B cell (primary cell): ENCODE measurements around the gene SPPL3. TPM values are rescaled to one million over a fixed set of nuclear protein-coding genes. Genes with fewer than 3 reads are reported as not detected.

Source experiments
- ATAC-seq: fragments of 200-7000 bp; cut with Tn5 transposase; one replicate; pipeline ENCODE4 v1.10.0; 2021; ENCODE audit warnings: low read depth, mild to moderate bottlenecking, moderate number of reproducible peaks, moderate library complexity
- CTCF ChIA-PET: fragments of 350-600 bp; sonication (Branson Sonifier 250); formaldehyde crosslinking; loops from one replicate; lab custom pipeline; 2021; ENCODE audit warnings: antibody characterized with exemption, inconsistent platforms; lab: Charles Lee
- POLR2A ChIA-PET: fragments of 350-600 bp; sonication (Branson Sonifier 250); formaldehyde crosslinking; loops from one replicate; lab custom pipeline; 2021; ENCODE audit warnings: antibody characterized with exemption; lab: Charles Lee
- DNase-seq: peaks from one replicate; pipeline ENCODE4 v3.0.0; 2013
- H2AFZ ChIP-seq: 2 replicates; pipeline ENCODE4 v1.6.1; 2012; ENCODE audit warnings: mild to moderate bottlenecking, low read depth, low read length; ENCODE audit not compliant: insufficient read depth, poor library complexity, severe bottlenecking
- H3K27ac ChIP-seq, 2 donors: 1 replicate in 1 of 2; 2 replicates in 1 of 2; pipeline ENCODE4 v1.5.1; 2012 to 2013; ENCODE audit warnings: low read length in 2 of 2, mild to moderate bottlenecking in 2 of 2, moderate library complexity in 1 of 2
- H3K27me3 ChIP-seq, 4 experiments: fragments of 200-600 bp in 1 of 4; sonication (generic) in 1 of 4; replicated peaks in 1 of 4; 1 replicate in 2 of 4; 2 replicates in 2 of 4; pipeline versions ENCODE4 v1.6.1 to v1.7.0; 2013 to 2016; ENCODE audit warnings: low read length in 3 of 4, mild to moderate bottlenecking in 2 of 4, mixed read lengths in 1 of 4, moderate library complexity in 1 of 4; ENCODE audit not compliant: insufficient read depth in 4 of 4, control insufficient read depth in 3 of 4; ENCODE audit errors: control extremely low read depth in 1 of 4
- H3K36me3 ChIP-seq, 2 experiments: replicated peaks in 1 of 2; 1 replicate in 1 of 2; 2 replicates in 1 of 2; pipeline versions ENCODE4 v1.6.1 to v1.7.1; 2013; ENCODE audit warnings: low read length in 1 of 2; ENCODE audit not compliant: insufficient read depth in 2 of 2, control insufficient read depth in 1 of 2; ENCODE audit errors: control extremely low read depth in 1 of 2, extremely low read depth in 1 of 2
- H3K4me1 ChIP-seq, 2 donors: fragments of 200-600 bp in 1 of 2; sonication (generic) in 1 of 2; 1 replicate in 1 of 2; 2 replicates in 1 of 2; pipeline versions ENCODE4 v1.5.1 to v1.6.1; 2013 to 2017; ENCODE audit warnings: low read length in 2 of 2; ENCODE audit not compliant: control insufficient read depth in 2 of 2, insufficient read depth in 2 of 2
- H3K4me2 ChIP-seq: replicated peaks from 2 replicates; pipeline ENCODE3; 2012; ENCODE audit warnings: mild to moderate bottlenecking, low read depth, low read length; ENCODE audit not compliant: poor library complexity, severe bottlenecking
- H3K4me3 ChIP-seq, 5 experiments: fragments of 200-600 bp in 1 of 5; sonication (generic) in 1 of 5; 1 replicate in 3 of 5; 2 replicates in 2 of 5; pipeline versions ENCODE4 v1.5.1 to v1.7.0; 2011 to 2016; ENCODE audit warnings: low read length in 4 of 5, mild to moderate bottlenecking in 4 of 5, low read depth in 2 of 5, control low read depth in 1 of 5, moderate library complexity in 1 of 5; ENCODE audit not compliant: insufficient read depth in 1 of 5; ENCODE audit errors: control extremely low read depth in 1 of 5, extremely low read depth in 1 of 5
- H3K79me2 ChIP-seq: fragments of 200-600 bp; sonication (generic); one replicate; pipeline ENCODE4 v1.6.0; 2016; ENCODE audit warnings: low read length; ENCODE audit not compliant: control insufficient read depth, insufficient read depth
- H3K9ac ChIP-seq: fragments of 200-600 bp; sonication (generic); 2 replicates; pipeline ENCODE4 v1.6.1; 2017; ENCODE audit warnings: mild to moderate bottlenecking, low read length, moderate library complexity
- H3K9me3 ChIP-seq, 3 donors: one replicate each; pipeline versions ENCODE4 v1.6.1 to v1.7.1; 2013; ENCODE audit warnings: low read length in 2 of 3; ENCODE audit not compliant: control insufficient read depth in 2 of 3, insufficient read depth in 1 of 3; ENCODE audit errors: control extremely low read depth in 1 of 3
- H4K20me1 ChIP-seq: 2 replicates; pipeline ENCODE4 v1.6.0; 2012; ENCODE audit warnings: mild to moderate bottlenecking, low read length; ENCODE audit not compliant: insufficient read depth, control insufficient read depth, poor library complexity, severe bottlenecking
- H3K27ac Mint-ChIP-seq: one replicate; pipeline ENCODE4 v1.8.0; 2021; ENCODE audit warnings: mixed read lengths
- H3K27me3 Mint-ChIP-seq: one replicate; pipeline ENCODE4 v1.8.0; 2021; ENCODE audit warnings: mixed read lengths
- H3K4me1 Mint-ChIP-seq: one replicate; pipeline ENCODE4 v1.8.0; 2021; ENCODE audit warnings: mixed read lengths
- H3K4me3 Mint-ChIP-seq: one replicate; pipeline ENCODE4 v1.8.0; 2021; ENCODE audit warnings: mixed read lengths
- H3K9me3 Mint-ChIP-seq: one replicate; pipeline ENCODE4 v1.8.0; 2022; ENCODE audit warnings: mixed read lengths; ENCODE audit not compliant: insufficient read depth
- EZH2 ChIP-seq: IDR thresholded peaks from 2 replicates; pipeline ENCODE4 v1.6.1; 2012; ENCODE audit warnings: borderline replicate concordance, low read depth, mild to moderate bottlenecking, moderate library complexity, low read length; ENCODE audit not compliant: insufficient read depth, poor library complexity, severe bottlenecking
- WGBS: methylation state at CpG from one replicate; pipeline ENCODE4 v1.1.5; 2013; ENCODE audit warnings: missing lambda C conversion rate; ENCODE audit not compliant: insufficient coverage; 5-methylcytosine and 5-hydroxymethylcytosine counted together
- intact Hi-C: fragments of 100-400 bp; cut with micrococcal nuclease; formaldehyde crosslinking; loops from one replicate; pipeline ENCODE4 v1.10.0; 2022
- polyA plus RNA-seq: library from polyadenylated mRNA; depleted of rRNA; stranded (reverse); fragments of >200 nt; gene quantifications from 2 replicates; pipeline ENCODE4 v1.2.3, GENCODE V29; 2012
- total RNA-seq, 2 donors: library from RNA; stranded (reverse); fragments of 120-200 nt in 1 of 2; gene quantifications; 1 replicate in 1 of 2; 2 replicates in 1 of 2; pipeline versions ENCODE4 v1.2.3 to v1.2.4, GENCODE V29; 2013 to 2022
- TF ChIP-seq, protein P1 (sequence below): fragments of 200-600 bp; IDR thresholded peaks from one replicate; pipeline ENCODE4 v1.8.0; 2022; ENCODE audit warnings: antibody characterized with exemption, mild to moderate bottlenecking

SPPL3 gene
- total and polyA plus RNA-seq, 2 donors (not counting 1 experiment from before 2014, with no cell fraction given) = 12.3 to 43.6 TPM

DNA sequence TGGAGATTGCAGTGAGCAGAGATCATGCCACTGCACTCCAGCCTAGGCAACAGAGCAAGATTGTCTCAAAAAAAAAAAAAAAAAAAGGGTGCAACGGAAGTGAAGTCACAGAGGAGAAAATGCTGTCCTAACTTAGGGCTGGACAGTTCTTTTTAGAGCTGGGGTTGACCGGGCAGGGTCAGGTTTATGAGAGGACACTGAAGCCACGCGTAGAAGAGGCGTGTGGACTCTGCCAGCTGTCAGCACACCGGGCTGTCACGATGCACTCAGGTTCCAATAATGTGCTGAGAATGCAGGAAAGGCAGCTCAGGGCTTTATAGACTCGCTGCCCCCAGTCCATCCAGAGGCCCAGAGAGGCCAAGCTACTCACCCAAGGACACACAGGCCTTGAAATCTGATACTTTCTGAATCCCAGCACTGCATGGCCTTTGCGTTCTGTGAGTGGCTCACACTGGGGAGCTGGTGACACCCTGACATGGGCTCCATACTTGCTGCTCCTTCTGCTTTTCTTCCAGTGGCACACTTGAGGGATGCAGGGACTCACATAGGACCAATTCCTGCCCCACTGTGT is 28.9 kb upstream of the SPPL3 start:
- H3K27me3 ChIP-seq = peaks cover 0 to 3% (median 1%) of the 10 kb centered on the region in 4 experiments
- H3K4me3 ChIP-seq = no peak overlapping the region
- 92% methylated on average over 8 of the region's 9 CpGs for WGBS
- TF ChIP-seq, protein P1, sequence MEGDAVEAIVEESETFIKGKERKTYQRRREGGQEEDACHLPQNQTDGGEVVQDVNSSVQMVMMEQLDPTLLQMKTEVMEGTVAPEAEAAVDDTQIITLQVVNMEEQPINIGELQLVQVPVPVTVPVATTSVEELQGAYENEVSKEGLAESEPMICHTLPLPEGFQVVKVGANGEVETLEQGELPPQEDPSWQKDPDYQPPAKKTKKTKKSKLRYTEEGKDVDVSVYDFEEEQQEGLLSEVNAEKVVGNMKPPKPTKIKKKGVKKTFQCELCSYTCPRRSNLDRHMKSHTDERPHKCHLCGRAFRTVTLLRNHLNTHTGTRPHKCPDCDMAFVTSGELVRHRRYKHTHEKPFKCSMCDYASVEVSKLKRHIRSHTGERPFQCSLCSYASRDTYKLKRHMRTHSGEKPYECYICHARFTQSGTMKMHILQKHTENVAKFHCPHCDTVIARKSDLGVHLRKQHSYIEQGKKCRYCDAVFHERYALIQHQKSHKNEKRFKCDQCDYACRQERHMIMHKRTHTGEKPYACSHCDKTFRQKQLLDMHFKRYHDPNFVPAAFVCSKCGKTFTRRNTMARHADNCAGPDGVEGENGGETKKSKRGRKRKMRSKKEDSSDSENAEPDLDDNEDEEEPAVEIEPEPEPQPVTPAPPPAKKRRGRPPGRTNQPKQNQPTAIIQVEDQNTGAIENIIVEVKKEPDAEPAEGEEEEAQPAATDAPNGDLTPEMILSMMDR = no peak
- no peak for TF ChIP-seq EZH2
- Mint-ChIP-seq H3K9me3 (no peaks in the 10 kb centered on the region), H3K27me3 (peaks cover 8% of the 10 kb centered on the region), H3K27ac (no peak overlapping the region), H3K4me1 (no peaks in the 10 kb centered on the region), H3K4me3 (no peak overlapping the region)
- no peak for ATAC-seq
- ChIA-PET CTCF (no interaction called here), POLR2A (interaction anchor here (0.5 to 0.7 kb wide), 2 partner anchors 11 to 210 kb away, joined by 3 to 6 read pairs; no protein-coding TSS in a partner anchor)
- H4K20me1 ChIP-seq = no peaks in the 10 kb centered on the region
- H3K9ac ChIP-seq = no peak overlapping the region
- H3K27ac ChIP-seq = no peak overlapping the region
- H3K9me3 ChIP-seq = no peaks in the 10 kb centered on the region
- no peaks in the 10 kb centered on the region for H3K79me2 ChIP-seq
- intact Hi-C loops = no loop called here
- H3K4me2 ChIP-seq = no peak overlapping the region
- H3K36me3 ChIP-seq = no peaks in the 10 kb centered on the region
- DNase-seq = no peak
- H3K4me1 ChIP-seq = no peaks in the 10 kb centered on the region
- H2AFZ ChIP-seq = no peak overlapping the region

DNA sequence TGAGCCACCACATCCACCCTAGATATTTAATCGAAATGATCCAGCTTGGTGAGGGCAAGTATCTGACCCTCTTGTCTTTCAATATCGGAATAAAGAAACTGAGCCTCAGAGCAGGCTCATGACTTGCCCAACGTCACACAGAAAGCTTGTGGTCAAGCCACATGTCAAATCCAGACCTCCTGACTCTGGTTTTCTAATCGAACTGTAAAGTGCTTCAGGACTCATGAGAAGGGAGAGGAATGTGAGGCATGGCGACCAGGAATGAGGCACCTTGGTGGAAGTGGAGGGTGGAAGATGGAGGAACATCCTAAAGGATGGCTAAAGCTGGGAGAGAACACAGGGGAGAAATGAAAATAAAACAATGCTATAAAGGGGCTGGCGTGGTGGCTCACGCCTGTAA is 27.9 kb upstream of the SPPL3 start:
- H3K9me3 ChIP-seq = no peaks in the 10 kb centered on the region
- Mint-ChIP-seq H3K27me3 (peaks cover 3% of the 10 kb centered on the region), H3K4me1 (no peaks in the 10 kb centered on the region), H3K4me3 (no peak overlapping the region), H3K27ac (no peak overlapping the region), H3K9me3 (no peaks in the 10 kb centered on the region)
- no peak overlapping the region for H2AFZ ChIP-seq
- no peak for DNase-seq
- H4K20me1 ChIP-seq = no peaks in the 10 kb centered on the region
- no peak overlapping the region for H3K4me3 ChIP-seq
- no peak overlapping the region for H3K27ac ChIP-seq
- TF ChIP-seq, protein P1 = no peak
- no peak for TF ChIP-seq EZH2
- ATAC-seq = no peak
- ChIA-PET CTCF (no interaction called here), POLR2A (interaction anchor here (0.5 kb wide), 1 partner anchor 283 kb away, joined by 3 read pairs; no protein-coding TSS in a partner anchor)
- H3K27me3 ChIP-seq = peaks cover 0 to 3% (median under 1%) of the 10 kb centered on the region in 4 experiments
- H3K4me2 ChIP-seq = no peak overlapping the region
- intact Hi-C loops = no loop called here
- WGBS = 87% methylated on average over 7 of the region's 7 CpGs
- H3K36me3 ChIP-seq = no peaks in the 10 kb centered on the region
- no peaks in the 10 kb centered on the region for H3K79me2 ChIP-seq
- H3K4me1 ChIP-seq = no peaks in the 10 kb centered on the region
- H3K9ac ChIP-seq = no peak overlapping the region
